HepG2 (cell line): Measurements from ENCODE around the gene ZBP1. TPM values are rescaled to one million over a fixed set of nuclear protein-coding genes. Genes with fewer than 3 reads are reported as not detected.

Experiments used
- ATAC-seq: fragments of 200-7000 bp; cut with Tn5 transposase; 3 replicates; pipeline ENCODE4 v1.9.1; 2020; ENCODE audit warnings: mild to moderate bottlenecking, moderate library complexity
- BruUV-seq: library from RNA; stranded (reverse); fragments of 400-500 nt; replicated peaks from 2 replicates; lab custom pipeline; 2021; lab: Mats Ljungman, UMichigan
- CTCF ChIA-PET: fragments of 300-600 bp; formaldehyde crosslinking; extraction: SDS; loops from one replicate; lab custom pipeline; 2021; ENCODE audit warnings: low total read pairs, inconsistent platforms, low intra/inter-chr PET ratio; lab: Yijun Ruan, JAX
- POLR2A ChIA-PET: fragments of 350-600 bp; sonication (Branson Sonifier 250); formaldehyde crosslinking; loops from one replicate; lab custom pipeline; 2020; ENCODE audit warnings: antibody characterized with exemption, inconsistent platforms; lab: Yijun Ruan, JAX
- DNase-seq: peaks from one replicate; pipeline ENCODE4 v3.0.0-alpha.2; 2015; ENCODE audit warnings: low spot score
- FAIRE-seq: peaks from 3 replicates; lab custom pipeline; 2011; peaks lifted over from hg19 to GRCh38; lab: Jason Lieb, UNC
- H2AFZ ChIP-seq: one replicate; pipeline ENCODE4 v1.6.1; 2011; ENCODE audit warnings: low read length, inconsistent platforms
- H3K27ac ChIP-seq: fragments of 300-600 bp; 3 replicates; pipeline ENCODE4 v1.8.0; 2011; ENCODE audit warnings: mixed run types, mild to moderate bottlenecking, mixed read lengths, low read length, inconsistent platforms; ENCODE audit not compliant: insufficient read depth; ENCODE audit errors: extremely low read length
- H3K27me3 ChIP-seq, 2 experiments: fragments of 200-600 bp in 1 of 2; 2 replicates in 1 of 2; 3 replicates in 1 of 2; pipeline versions ENCODE4 v1.6.0 to v1.8.0; 2011; ENCODE audit warnings: low read length in 2 of 2, mild to moderate bottlenecking in 2 of 2, moderate library complexity in 2 of 2, inconsistent platforms in 1 of 2; ENCODE audit not compliant: insufficient read depth in 2 of 2, control insufficient read depth in 1 of 2
- H3K36me3 ChIP-seq, 2 experiments: fragments of 200-600 bp in 1 of 2; replicated peaks in 1 of 2; 2 replicates in 1 of 2; 3 replicates in 1 of 2; pipeline versions ENCODE4 v1.5.1 to v1.8.0; 2011; ENCODE audit warnings: low read length in 2 of 2, inconsistent platforms in 1 of 2; ENCODE audit not compliant: insufficient read depth in 2 of 2, control insufficient read depth in 1 of 2
- H3K4me1 ChIP-seq: 2 replicates; pipeline ENCODE4 v1.5.1; 2012; ENCODE audit warnings: low read length, inconsistent platforms; ENCODE audit not compliant: insufficient read depth
- H3K4me2 ChIP-seq: 2 replicates; pipeline ENCODE4 v1.6.0; 2011; ENCODE audit warnings: low read depth, low read length, inconsistent platforms
- H3K4me3 ChIP-seq, 3 experiments: fragments of 200-600 bp in 1 of 3; sonication (generic), shearing (Covaris generic) in 1 of 3; replicated peaks in 1 of 3; 2 replicates each; pipeline ENCODE4 v1.5.1; 2011 to 2016; ENCODE audit warnings: low read length in 3 of 3, inconsistent platforms in 2 of 3, low read depth in 2 of 3, mild to moderate bottlenecking in 2 of 3, control low read depth in 1 of 3, mixed read lengths in 1 of 3; ENCODE audit not compliant: insufficient read depth in 1 of 3
- H3K79me2 ChIP-seq: one replicate; pipeline ENCODE4 v1.6.1; 2011; ENCODE audit warnings: low read length, inconsistent platforms; ENCODE audit not compliant: insufficient read depth
- H3K9ac ChIP-seq: 2 replicates; pipeline ENCODE4 v1.6.0; 2011; ENCODE audit warnings: mild to moderate bottlenecking, low read depth, low read length, inconsistent platforms; ENCODE audit not compliant: insufficient read depth
- H3K9me3 ChIP-seq: 2 replicates; pipeline ENCODE4 v1.5.1; 2012; ENCODE audit warnings: mild to moderate bottlenecking, low read length
- H4K20me1 ChIP-seq: 2 replicates; pipeline ENCODE4 v1.6.0; 2011; ENCODE audit warnings: inconsistent platforms, mild to moderate bottlenecking, low read length, moderate library complexity; ENCODE audit not compliant: insufficient read depth
- CEBPZ ChIP-seq: IDR thresholded peaks from 2 replicates; pipeline ENCODE4 v1.6.1; 2012; ENCODE audit warnings: low read length, improper control_type of control experiment
- ETV5 ChIP-seq: IDR thresholded peaks from 2 replicates; pipeline ENCODE4 v1.6.1; 2018; ENCODE audit warnings: missing biosample characterization, missing genetic modification reagents, inconsistent platforms, borderline replicate concordance
- MED8 ChIP-seq: sonication (generic); formaldehyde crosslinking; IDR thresholded peaks from 2 replicates; pipeline ENCODE4 v1.8.1; 2023; ENCODE audit warnings: mild to moderate bottlenecking, missing genetic modification reagents; ENCODE audit not compliant: insufficient replicate concordance
- NR2F1 ChIP-seq, 2 experiments: fragments of 450-650 bp in 1 of 2; formaldehyde crosslinking in 1 of 2; IDR thresholded peaks; 2 replicates each; pipeline versions ENCODE4 v1.5.0 to v1.6.1; 2016 to 2020; ENCODE audit warnings: mild to moderate bottlenecking in 1 of 2, missing compliant biosample characterization in 1 of 2, missing genetic modification reagents in 1 of 2, moderate library complexity in 1 of 2
- POLR2A ChIP-seq, 2 experiments: IDR thresholded peaks; 2 replicates each; pipeline ENCODE4 v1.6.1; 2011; ENCODE audit warnings: low read depth in 2 of 2, low read length in 2 of 2, mild to moderate bottlenecking in 1 of 2, moderate library complexity in 1 of 2; ENCODE audit not compliant: insufficient read depth in 1 of 2
- POLR2AphosphoS2 ChIP-seq: IDR thresholded peaks from 2 replicates; pipeline ENCODE4 v1.6.1; 2011; ENCODE audit warnings: low read depth, low read length, improper control_type of control experiment
- ZNF609 ChIP-seq: sonication (generic); formaldehyde crosslinking; IDR thresholded peaks from 2 replicates; pipeline ENCODE4 v1.4.0; 2020; ENCODE audit warnings: mild to moderate bottlenecking, missing genetic modification reagents, borderline replicate concordance
- WGBS: methylation state at CpG from one replicate; pipeline ENCODE4 v1.1.6; 2017; ENCODE audit warnings: low lambda C conversion rate; 5-methylcytosine and 5-hydroxymethylcytosine counted together
- in situ Hi-C: cut with HindIII; loops from 2 replicates; pipeline ENCODE4 v1.10.0; 2017; ENCODE audit warnings: low pct_unique_long_range_greater_than_20kb; ENCODE audit not compliant: extremely low pct_ligation_motif_present
- intact Hi-C: fragments of 100-400 bp; cut with micrococcal nuclease; formaldehyde crosslinking; loops from one replicate; pipeline ENCODE4 v1.10.0; 2022; ENCODE audit not compliant: unreplicated experiment
- polyA plus RNA-seq, 8 experiments: library from polyadenylated mRNA; depleted of rRNA in 3 of 8; stranded (reverse) in 7 of 8; unstranded in 1 of 8; fragments of >200 nt; fragmentation: Illumina TruSeq in 4 of 8; extraction: Trizol in 4 of 8; gene quantifications; 2 replicates each; pipeline versions ENCODE4 v1.2.1 to v1.2.3, GENCODE V29; 2011 to 2016; ENCODE audit warnings: low read depth in 4 of 8, missing spikeins in 1 of 8, mixed read lengths in 1 of 8; ENCODE audit not compliant: insufficient read depth in 1 of 8
- total RNA-seq, 5 experiments: library from RNA; depleted of rRNA; stranded (reverse); fragments of >200 nt; fragmentation: Illumina TruSeq; extraction: Trizol; gene quantifications; 2 replicates each; pipeline ENCODE4 v1.2.3, GENCODE V29; 2016; ENCODE audit warnings: low read depth in 1 of 5

ZBP1 gene
- total and polyA plus RNA-seq, 2 of the 13 experiments (the other 11 are each of a cell fraction or from before 2014, with no cell fraction given): not detected

GRCh38 chr20:57570920-57571319, 49.3 kb downstream of the ZBP1 start:
- in situ Hi-C loops (no loop called here), intact Hi-C loops (no loop called here)
- POLR2A ChIA-PET: interaction anchor here (1.8 to 12.9 kb wide), 3 partner anchors 11 to 16 kb away, joined by 8 to 96 read pairs (median 23); partner anchors contain the start of gene PCK1
- Histone ChIP-seq H3K4me2 (peak overlapping the region; percentile 49), H4K20me1 (no peaks in the 10 kb centered on the region), H3K4me3 (0 out of 6 replicates have a peak overlapping the region, but pooled peaks of 1 of the 3 experiments have one; percentile 2), H3K9ac (no peak overlapping the region), H3K9me3 (no peaks in the 10 kb centered on the region), H3K36me3 (no peaks in the 10 kb centered on the region), H3K27me3 (peaks cover 0 to 10% of the 10 kb centered on the region in 2 experiments; a peak in 3 of 5 replicates), H2AFZ (no peak overlapping the region), H3K27ac (peak overlapping the region; percentile 11), H3K4me1 (peaks cover 59% of the 10 kb centered on the region), H3K79me2 (no peaks in the 10 kb centered on the region)
- 63% methylated on average over 8 of the region's 8 CpGs for WGBS
- BruUV-seq: no TSS peak
- FAIRE-seq (no peak), ATAC-seq (no peak), DNase-seq (no peak)
- CTCF ChIA-PET: no interaction called here
- TF ChIP-seq NR2F1 (CRISPR knock-in tag; IDR thresholded peaks at IDR 0.05) (0 out of 4 replicates have a peak, but pooled peaks of 1 of the 2 experiments have one; percentile 31), POLR2A (IDR thresholded peaks at IDR 0.05; ENCODE audit: insufficient read depth in 1 of 2, low read depth in 2 of 2, low read length in 2 of 2) (0 out of 4 replicates have a peak, but pooled peaks of 1 of the 2 experiments have one; percentile 10), POLR2AphosphoS2 (0 out of 2 replicates have a peak, but pooled peaks have one; percentile 75), MED8 (CRISPR knock-in tag) (no peak)

- H3K4me2 ChIP-seq: peak overlapping the region; percentile 49
- H3K27me3 ChIP-seq: peaks cover 0 to 7% of the 10 kb centered on the region in 2 experiments; a peak in 3 of 5 replicates
- ATAC-seq: peak; percentile 7
- H4K20me1 ChIP-seq: no peaks in the 10 kb centered on the region; the same call in 1 of the 2 replicates
- H3K4me3 ChIP-seq: peak overlapping the region in 1 of 3 experiments; percentile 7; a peak in 1 of 6 replicates
- in situ Hi-C loops: no loop called here
- H3K36me3 ChIP-seq: no peaks in the 10 kb centered on the region; a peak in 1 of 5 replicates
- no peak overlapping the region for H2AFZ ChIP-seq
- intact Hi-C loops: no loop called here
- ChIA-PET CTCF (no interaction called here), POLR2A (interaction anchor here (1.2 to 12.9 kb wide), 4 partner anchors 10 to 20 kb away, joined by 4 to 96 read pairs (median 16); partner anchors contain the start of gene PCK1)
- peaks cover 64% of the 10 kb centered on the region for H3K4me1 ChIP-seq
- no peak for FAIRE-seq
- 29% methylated on average over 20 of the region's 20 CpGs for WGBS
- H3K27ac ChIP-seq: peak overlapping the region; percentile 11
- H3K79me2 ChIP-seq: no peaks in the 10 kb centered on the region
- H3K9ac ChIP-seq: no peak overlapping the region
- H3K9me3 ChIP-seq: no peaks in the 10 kb centered on the region
- no peak for DNase-seq
- no TSS peak for BruUV-seq
- TF ChIP-seq CEBPZ: no peak
- 0 out of 2 replicates have a peak, but pooled peaks have one; percentile 15 for TF ChIP-seq ZNF609 (CRISPR knock-in tag)
- TF ChIP-seq ETV5: peak; percentile 60; the same call in 1 of the 2 replicates
Measured at GRCh38 chr20:57570145-57570850, 49.9 kb downstream of the ZBP1 start.
